Panc1 (cell line): ENCODE results near the gene VIT.
"Not testable (repeated sequence)": the region's sequence is repeated elsewhere in the genome, so short reads cannot be mapped to it uniquely, and the experiment has no call there.

Experiments used
- CTCF ChIP-seq: fragments of 450-650 bp; IDR thresholded peaks from 2 replicates; pipeline ENCODE4 v1.5.1; 2017; ENCODE audit warnings: mild to moderate bottlenecking
- POLR2AphosphoS5 ChIP-seq: IDR thresholded peaks from 2 replicates; pipeline ENCODE4 v1.6.1; 2012; ENCODE audit warnings: mild to moderate bottlenecking, low read depth, low read length, moderate library complexity
- TCF7L2 ChIP-seq: IDR thresholded peaks from 2 replicates; pipeline ENCODE4 v1.6.1; 2011; ENCODE audit warnings: mild to moderate bottlenecking, low read depth, low read length, inconsistent platforms
- TF ChIP-seq, protein P1 (sequence below), 2 experiments: IDR thresholded peaks; 2 replicates each; pipeline ENCODE4 v1.6.1; 2011 to 2012; ENCODE audit warnings: low read depth in 2 of 2, control low read depth in 1 of 2, low read length in 1 of 2, mild to moderate bottlenecking in 1 of 2, moderate library complexity in 1 of 2; ENCODE audit not compliant: insufficient read depth in 1 of 2

GRCh38 chr2:36688291-36688690 lies 8.2 kb upstream of the VIT start:
- TF ChIP-seq CTCF, POLR2AphosphoS5, TCF7L2: not testable (repeated sequence)
- TF ChIP-seq, protein P1, sequence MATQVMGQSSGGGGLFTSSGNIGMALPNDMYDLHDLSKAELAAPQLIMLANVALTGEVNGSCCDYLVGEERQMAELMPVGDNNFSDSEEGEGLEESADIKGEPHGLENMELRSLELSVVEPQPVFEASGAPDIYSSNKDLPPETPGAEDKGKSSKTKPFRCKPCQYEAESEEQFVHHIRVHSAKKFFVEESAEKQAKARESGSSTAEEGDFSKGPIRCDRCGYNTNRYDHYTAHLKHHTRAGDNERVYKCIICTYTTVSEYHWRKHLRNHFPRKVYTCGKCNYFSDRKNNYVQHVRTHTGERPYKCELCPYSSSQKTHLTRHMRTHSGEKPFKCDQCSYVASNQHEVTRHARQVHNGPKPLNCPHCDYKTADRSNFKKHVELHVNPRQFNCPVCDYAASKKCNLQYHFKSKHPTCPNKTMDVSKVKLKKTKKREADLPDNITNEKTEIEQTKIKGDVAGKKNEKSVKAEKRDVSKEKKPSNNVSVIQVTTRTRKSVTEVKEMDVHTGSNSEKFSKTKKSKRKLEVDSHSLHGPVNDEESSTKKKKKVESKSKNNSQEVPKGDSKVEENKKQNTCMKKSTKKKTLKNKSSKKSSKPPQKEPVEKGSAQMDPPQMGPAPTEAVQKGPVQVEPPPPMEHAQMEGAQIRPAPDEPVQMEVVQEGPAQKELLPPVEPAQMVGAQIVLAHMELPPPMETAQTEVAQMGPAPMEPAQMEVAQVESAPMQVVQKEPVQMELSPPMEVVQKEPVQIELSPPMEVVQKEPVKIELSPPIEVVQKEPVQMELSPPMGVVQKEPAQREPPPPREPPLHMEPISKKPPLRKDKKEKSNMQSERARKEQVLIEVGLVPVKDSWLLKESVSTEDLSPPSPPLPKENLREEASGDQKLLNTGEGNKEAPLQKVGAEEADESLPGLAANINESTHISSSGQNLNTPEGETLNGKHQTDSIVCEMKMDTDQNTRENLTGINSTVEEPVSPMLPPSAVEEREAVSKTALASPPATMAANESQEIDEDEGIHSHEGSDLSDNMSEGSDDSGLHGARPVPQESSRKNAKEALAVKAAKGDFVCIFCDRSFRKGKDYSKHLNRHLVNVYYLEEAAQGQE (IDR thresholded peaks at IDR 0.05; ENCODE audit: insufficient read depth in 1 of 2, low read depth in 2 of 2, low read length in 1 of 2) = not testable (repeated sequence)
